ENCODE measurements around the gene ATP8A1.

GRCh38 chr4:42638993-42639392 lies 17.9 kb downstream of the ATP8A1 start:
- TF ChIP-seq CTCF (IDR thresholded peaks at IDR 0.05; ENCODE audit: borderline replicate concordance, extremely low read depth, low read length, poor library complexity, severe bottlenecking) (no peak), EZH2 (IDR thresholded peaks at IDR 0.05; ENCODE audit: borderline replicate concordance, low read depth, low read length, severe bottlenecking) (no peak)
